ENCODE measurements around the gene ATXN1.

DNA sequence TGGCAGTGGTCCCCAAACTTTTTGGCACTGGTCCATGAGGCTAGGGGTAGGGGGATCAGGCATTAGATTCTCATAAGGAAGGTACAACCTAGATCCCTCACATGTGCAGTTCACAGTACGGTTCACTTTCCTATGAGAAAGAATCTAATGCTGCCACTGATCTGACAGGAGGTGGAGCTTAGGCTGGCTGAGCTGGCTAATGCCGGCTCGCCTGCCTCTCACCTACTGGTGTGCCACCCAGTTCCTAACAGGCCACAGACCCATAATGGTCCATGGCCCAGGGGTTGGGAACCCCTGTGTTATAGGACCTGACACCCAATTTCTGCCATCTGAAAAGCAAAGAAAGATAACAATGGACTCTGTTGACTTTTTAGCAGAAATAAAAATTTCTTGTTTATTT is 323.3 kb downstream of the ATXN1 start:
- TF ChIP-seq, protein P1, sequence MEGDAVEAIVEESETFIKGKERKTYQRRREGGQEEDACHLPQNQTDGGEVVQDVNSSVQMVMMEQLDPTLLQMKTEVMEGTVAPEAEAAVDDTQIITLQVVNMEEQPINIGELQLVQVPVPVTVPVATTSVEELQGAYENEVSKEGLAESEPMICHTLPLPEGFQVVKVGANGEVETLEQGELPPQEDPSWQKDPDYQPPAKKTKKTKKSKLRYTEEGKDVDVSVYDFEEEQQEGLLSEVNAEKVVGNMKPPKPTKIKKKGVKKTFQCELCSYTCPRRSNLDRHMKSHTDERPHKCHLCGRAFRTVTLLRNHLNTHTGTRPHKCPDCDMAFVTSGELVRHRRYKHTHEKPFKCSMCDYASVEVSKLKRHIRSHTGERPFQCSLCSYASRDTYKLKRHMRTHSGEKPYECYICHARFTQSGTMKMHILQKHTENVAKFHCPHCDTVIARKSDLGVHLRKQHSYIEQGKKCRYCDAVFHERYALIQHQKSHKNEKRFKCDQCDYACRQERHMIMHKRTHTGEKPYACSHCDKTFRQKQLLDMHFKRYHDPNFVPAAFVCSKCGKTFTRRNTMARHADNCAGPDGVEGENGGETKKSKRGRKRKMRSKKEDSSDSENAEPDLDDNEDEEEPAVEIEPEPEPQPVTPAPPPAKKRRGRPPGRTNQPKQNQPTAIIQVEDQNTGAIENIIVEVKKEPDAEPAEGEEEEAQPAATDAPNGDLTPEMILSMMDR (IDR thresholded peaks at IDR 0.05; ENCODE audit: low read depth, low read length, poor library complexity, severe bottlenecking) = no peak
- TF ChIP-seq EZH2phosphoT487 (IDR thresholded peaks at IDR 0.05; ENCODE audit: borderline replicate concordance, low read length) = no peak
